PFSK-1 (cell line): Measurements from ENCODE around the gene MACROH2A1.

Experiments used
- FOXP2 ChIP-seq: optimal IDR thresholded peaks from 2 replicates; pipeline ENCODE3; 2011; ENCODE audit warnings: borderline replicate concordance, control low read depth, inconsistent platforms; ENCODE audit not compliant: insufficient read depth; ENCODE audit errors: extremely low read length, extremely low read depth
- POLR2AphosphoS5 ChIP-seq: IDR thresholded peaks from 2 replicates; pipeline ENCODE4 v1.6.1; 2012; ENCODE audit warnings: low read depth, mild to moderate bottlenecking, control low read depth, low read length, moderate library complexity
- REST ChIP-seq, 2 experiments: IDR thresholded peaks; 2 replicates each; pipeline versions ENCODE4 v1.6.1 to v1.8.0; 2011 to 2012; ENCODE audit warnings: low read depth in 2 of 2, low read length in 2 of 2, control low read depth in 1 of 2, inconsistent platforms in 1 of 2, mild to moderate bottlenecking in 1 of 2, moderate library complexity in 1 of 2; ENCODE audit not compliant: insufficient read depth in 1 of 2
- SIN3A ChIP-seq: IDR thresholded peaks from 2 replicates; pipeline ENCODE4 v1.6.1; 2012; ENCODE audit warnings: mild to moderate bottlenecking, low read length, moderate library complexity, borderline replicate concordance; ENCODE audit not compliant: insufficient read depth
- TAF1 ChIP-seq: IDR thresholded peaks from 2 replicates; pipeline ENCODE4 v1.6.1; 2012; ENCODE audit warnings: low read length, control low read depth, borderline replicate concordance; ENCODE audit not compliant: insufficient read depth

Gene MACROH2A1

GRCh38 chr5:135318037-135318436 lies 81.0 kb downstream of the MACROH2A1 start:
- TF ChIP-seq TAF1 (no peak), FOXP2 (no peak), SIN3A (no peak), REST (IDR thresholded peaks at IDR 0.05; ENCODE audit: insufficient read depth in 1 of 2, low read depth in 2 of 2, low read length in 2 of 2) (no peak), POLR2AphosphoS5 (no peak)

GRCh38 chr5:135317286-135317685 lies 81.7 kb downstream of the MACROH2A1 start:
- no peak for TF ChIP-seq SIN3A
- TF ChIP-seq TAF1 = no peak
- TF ChIP-seq POLR2AphosphoS5 = no peak
- no peak for TF ChIP-seq REST (IDR thresholded peaks at IDR 0.05; ENCODE audit: insufficient read depth in 1 of 2, low read depth in 2 of 2, low read length in 2 of 2)
- no peak for TF ChIP-seq FOXP2

- no peak for TF ChIP-seq FOXP2
- no peak for TF ChIP-seq TAF1
- TF ChIP-seq REST (IDR thresholded peaks at IDR 0.05; ENCODE audit: insufficient read depth in 1 of 2, low read depth in 2 of 2, low read length in 2 of 2) = no peak
- no peak for TF ChIP-seq SIN3A
Observed at GRCh38 chr5:135315386-135315785, 83.6 kb downstream of the MACROH2A1 start.

GRCh38 chr5:135313946-135314345 lies 85.1 kb downstream of the MACROH2A1 start:
- TF ChIP-seq TAF1 (no peak), SIN3A (no peak), FOXP2 (no peak), REST (IDR thresholded peaks at IDR 0.05; ENCODE audit: insufficient read depth in 1 of 2, low read depth in 2 of 2, low read length in 2 of 2) (no peak), POLR2AphosphoS5 (no peak)

GRCh38 chr5:135313405-135313804 lies 85.6 kb downstream of the MACROH2A1 start:
- TF ChIP-seq REST (IDR thresholded peaks at IDR 0.05; ENCODE audit: insufficient read depth in 1 of 2, low read depth in 2 of 2, low read length in 2 of 2) (no peak), TAF1 (no peak), SIN3A (no peak), FOXP2 (no peak), POLR2AphosphoS5 (no peak)
